Sigmoid colon (tissue), 7 donors: ENCODE data around the gene CDRT4. TPM values are rescaled to one million over a fixed set of nuclear protein-coding genes. Genes with fewer than 3 reads are reported as not detected.

Experiments used
- DNase-seq: peaks from one replicate; pipeline ENCODE4 v3.0.0-alpha.2; 2019
- H3K27ac ChIP-seq, 4 donors: fragments of 200-600 bp; sonication (generic); one replicate each; pipeline ENCODE4 v1.5.1; 2016 to 2019; ENCODE audit warnings: mild to moderate bottlenecking in 1 of 4
- H3K27me3 ChIP-seq, 3 donors: fragments of 200-600 bp; sonication (generic); one replicate each; pipeline ENCODE4 v1.5.1; 2019; ENCODE audit warnings: mild to moderate bottlenecking in 1 of 3
- H3K36me3 ChIP-seq, 4 donors: fragments of 200-600 bp; sonication (generic); one replicate each; pipeline ENCODE4 v1.5.1; 2016 to 2019
- H3K4me1 ChIP-seq, 4 donors: fragments of 200-600 bp; sonication (generic); one replicate each; pipeline ENCODE4 v1.5.1; 2017 to 2019
- H3K4me3 ChIP-seq, 4 donors: fragments of 200-600 bp; sonication (generic); one replicate each; pipeline ENCODE4 v1.5.1; 2017 to 2019; ENCODE audit warnings: mild to moderate bottlenecking in 2 of 4, moderate library complexity in 1 of 4
- H3K9me3 ChIP-seq, 4 donors: fragments of 200-600 bp in 3 of 4; sonication (generic) in 3 of 4; one replicate each; pipeline versions ENCODE4 v1.5.1 to v1.6.1; 2013 to 2019
- EP300 ChIP-seq, 4 donors: sonication (generic); formaldehyde crosslinking; IDR thresholded peaks; one replicate each; pipeline ENCODE4 v1.6.1; 2017; ENCODE audit warnings: antibody characterized with exemption in 4 of 4
- POLR2A ChIP-seq, 2 donors: fragments of 450-650 bp; IDR thresholded peaks; one replicate each; pipeline ENCODE4 v1.6.1; 2016; ENCODE audit warnings: antibody characterized with exemption in 2 of 2, mild to moderate bottlenecking in 2 of 2, moderate library complexity in 2 of 2
- POLR2AphosphoS5 ChIP-seq, 4 donors: sonication (generic); formaldehyde crosslinking; IDR thresholded peaks; one replicate each; pipeline ENCODE4 v1.6.1; 2017; ENCODE audit warnings: antibody characterized with exemption in 4 of 4
- WGBS, 2 donors: extraction: QIAGEN DNeasy Blood & Tissue Kit; methylation state at CpG; one replicate each; pipeline ENCODE4 v1.1.7; 2013; 5-methylcytosine and 5-hydroxymethylcytosine counted together
- intact Hi-C: fragments of 100-400 bp; cut with DNase I; formaldehyde crosslinking; loops from one replicate; pipeline ENCODE4 v1.15.1; 2023
- polyA plus RNA-seq, 3 donors: library from polyadenylated mRNA; stranded (reverse); fragments of 200-250 nt; gene quantifications; one replicate each; pipeline ENCODE4 v1.2.3, GENCODE V29; 2013
- total RNA-seq, 4 donors: library from RNA; depleted of rRNA; stranded (reverse); fragments of >200 nt; gene quantifications; one replicate each; pipeline ENCODE4 v1.1.0, GENCODE V29; 2016
- TF ChIP-seq, protein P1 (sequence below), 4 experiments: fragments of 450-650 bp in 3 of 4; fragments of 200-600 bp in 1 of 4; IDR thresholded peaks; one replicate each; pipeline ENCODE4 v1.5.1; 2016 to 2019; ENCODE audit warnings: antibody characterized with exemption in 4 of 4, mild to moderate bottlenecking in 3 of 4, moderate library complexity in 2 of 4
- donor health status: healthy with polysubstance abuse.
- donor health status: Bipolar disorder and iron deficiency.
- donor health status: healthy.

CDRT4 gene
- total and polyA plus RNA-seq, 7 donors = 1.8 to 6.6 (median 3.6) TPM; not detected in 1

DNA sequence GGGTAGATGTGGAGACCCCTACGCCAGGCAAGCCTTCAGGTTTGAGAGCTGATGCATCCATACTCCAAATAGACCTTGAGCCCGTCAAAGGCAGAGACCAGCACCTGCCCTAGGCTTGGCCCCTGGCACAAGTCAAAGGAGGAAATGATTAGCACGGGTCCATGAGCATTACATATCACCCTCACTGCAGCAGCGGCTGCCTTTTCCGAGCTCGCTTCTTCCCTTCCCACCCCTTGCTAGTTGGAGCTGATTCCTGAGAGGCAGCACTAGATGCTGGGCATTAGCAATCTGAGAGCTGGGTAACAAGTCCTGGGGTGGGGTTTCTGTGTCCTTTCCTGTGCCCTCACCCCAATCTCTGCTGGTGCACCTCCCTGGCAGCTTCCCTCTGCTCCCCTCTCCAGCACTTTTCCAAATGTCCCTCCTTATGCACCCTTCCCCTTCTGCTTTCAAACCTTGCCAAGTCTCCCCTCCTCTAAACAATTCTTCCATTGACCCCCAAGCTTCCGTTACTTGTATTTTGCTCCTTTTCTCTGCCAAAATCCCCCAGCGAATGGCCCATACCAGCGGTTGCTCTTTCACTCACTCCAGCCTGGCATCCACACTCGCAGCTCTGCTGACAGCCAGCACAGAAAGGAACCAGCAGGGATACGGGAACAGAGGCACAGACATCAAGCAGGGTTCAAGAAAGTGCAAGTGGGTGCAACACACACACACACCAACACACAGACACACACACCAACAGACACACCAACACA, 3.0 kb downstream of the CDRT4 start:
- 79% methylated on average over 11 of the region's 11 CpGs for WGBS, 2 donors
- H3K4me1 ChIP-seq = peaks cover 0 to 64% (median 43%) of the 10 kb centered on the region in 4 donors
- intact Hi-C loops = no loop called here

DNA sequence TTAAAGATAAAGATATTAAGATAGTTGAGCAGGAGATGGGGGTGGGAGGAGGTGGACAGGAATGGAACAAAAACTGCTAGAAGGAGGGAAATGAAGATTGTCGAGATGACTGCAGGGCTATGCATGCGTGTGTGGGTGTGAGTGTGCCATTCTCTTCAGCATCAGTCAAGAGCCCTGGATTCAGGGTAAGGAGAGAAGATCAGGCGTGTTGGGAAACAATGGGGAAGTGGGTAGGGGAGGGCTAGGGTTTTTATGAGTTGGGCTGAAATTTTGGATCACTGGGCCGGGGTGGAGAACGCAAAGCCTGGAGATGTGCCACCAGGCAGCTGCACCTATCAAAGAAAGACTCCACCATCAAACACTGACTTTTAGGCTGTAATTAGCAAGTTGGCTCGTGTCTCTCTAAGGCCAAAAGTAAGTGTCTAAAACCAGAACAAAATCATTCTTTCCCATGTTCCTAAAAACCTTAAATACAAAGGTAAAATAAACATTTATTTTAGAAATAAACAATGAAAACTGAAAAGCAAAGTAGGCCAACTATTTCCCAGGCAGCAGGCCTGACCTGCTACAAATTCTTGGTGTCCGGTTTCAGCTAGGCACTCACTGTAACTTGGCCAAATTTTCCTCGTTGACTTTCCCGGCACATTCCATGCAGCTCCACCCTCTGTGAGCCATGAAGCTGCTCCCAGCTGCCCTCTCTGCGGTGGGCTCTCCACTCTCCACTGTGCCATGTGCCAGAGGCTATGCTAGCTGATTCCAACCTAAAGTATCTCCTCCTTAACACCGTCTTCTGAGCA, 4.2 kb downstream of the CDRT4 start:
- no peak overlapping the region for H3K4me3 ChIP-seq
- H3K9me3 ChIP-seq = no peaks in the 10 kb centered on the region
- intact Hi-C loops = no loop called here
- no peaks in the 10 kb centered on the region for H3K36me3 ChIP-seq
- DNase-seq = peak; percentile 78
- WGBS, 2 donors = 67 to 71% methylated on average over 11 of the region's 11 CpGs
- peak; percentile 21 to 53 (median 30) for TF ChIP-seq POLR2AphosphoS5 (IDR thresholded peaks at IDR 0.05)
- TF ChIP-seq EP300 (IDR thresholded peaks at IDR 0.05) = no peak
- no peaks in the 10 kb centered on the region for H3K27me3 ChIP-seq
- H3K4me1 ChIP-seq = peaks cover 0 to 60% (median 47%) of the 10 kb centered on the region in 4 donors
- peak overlapping the region; percentile 64 to 78 (median 68) for H3K27ac ChIP-seq

More for the DNA sequence above, 3.0 kb downstream of the CDRT4 start:
- no peaks in the 10 kb centered on the region for H3K27me3 ChIP-seq
- no peaks in the 10 kb centered on the region for H3K9me3 ChIP-seq
- no peak for DNase-seq
- TF ChIP-seq, protein P1, sequence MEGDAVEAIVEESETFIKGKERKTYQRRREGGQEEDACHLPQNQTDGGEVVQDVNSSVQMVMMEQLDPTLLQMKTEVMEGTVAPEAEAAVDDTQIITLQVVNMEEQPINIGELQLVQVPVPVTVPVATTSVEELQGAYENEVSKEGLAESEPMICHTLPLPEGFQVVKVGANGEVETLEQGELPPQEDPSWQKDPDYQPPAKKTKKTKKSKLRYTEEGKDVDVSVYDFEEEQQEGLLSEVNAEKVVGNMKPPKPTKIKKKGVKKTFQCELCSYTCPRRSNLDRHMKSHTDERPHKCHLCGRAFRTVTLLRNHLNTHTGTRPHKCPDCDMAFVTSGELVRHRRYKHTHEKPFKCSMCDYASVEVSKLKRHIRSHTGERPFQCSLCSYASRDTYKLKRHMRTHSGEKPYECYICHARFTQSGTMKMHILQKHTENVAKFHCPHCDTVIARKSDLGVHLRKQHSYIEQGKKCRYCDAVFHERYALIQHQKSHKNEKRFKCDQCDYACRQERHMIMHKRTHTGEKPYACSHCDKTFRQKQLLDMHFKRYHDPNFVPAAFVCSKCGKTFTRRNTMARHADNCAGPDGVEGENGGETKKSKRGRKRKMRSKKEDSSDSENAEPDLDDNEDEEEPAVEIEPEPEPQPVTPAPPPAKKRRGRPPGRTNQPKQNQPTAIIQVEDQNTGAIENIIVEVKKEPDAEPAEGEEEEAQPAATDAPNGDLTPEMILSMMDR (IDR thresholded peaks at IDR 0.05) = no peak
- TF ChIP-seq POLR2A (IDR thresholded peaks at IDR 0.05) (no peak), EP300 (IDR thresholded peaks at IDR 0.05) (no peak), POLR2AphosphoS5 (IDR thresholded peaks at IDR 0.05) (no peak)
- H3K4me3 ChIP-seq = no peak overlapping the region
- H3K36me3 ChIP-seq = no peaks in the 10 kb centered on the region
- peak overlapping the region; percentile 64 to 78 (median 68) for H3K27ac ChIP-seq

DNA sequence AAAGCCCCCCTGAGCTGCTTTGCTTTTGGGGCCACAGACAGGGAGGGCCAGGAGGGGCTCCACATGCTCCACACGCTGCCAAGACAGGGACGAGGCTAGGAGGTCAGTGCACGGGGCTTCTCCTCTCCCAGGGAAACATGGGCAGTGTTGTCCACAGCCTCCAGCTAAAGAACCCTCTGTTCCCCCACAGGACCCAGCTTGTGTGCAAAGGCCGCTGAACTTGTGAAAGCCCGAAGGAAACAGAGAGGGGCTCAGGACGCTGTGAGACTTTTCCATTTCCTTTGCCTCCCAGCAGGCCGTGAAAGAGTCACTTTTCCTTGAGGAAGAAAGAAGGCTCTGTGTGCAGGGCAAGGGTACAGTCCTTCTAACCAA, 9.7 kb downstream of the CDRT4 start:
- H3K4me1 ChIP-seq = peaks cover 0 to 55% (median 51%) of the 10 kb centered on the region in 4 donors
- intact Hi-C loops = loop anchor here (1.0 to 5.0 kb wide), 5 partner anchors 45 to 195 kb away; no protein-coding TSS in a partner anchor
- no peaks in the 10 kb centered on the region for H3K36me3 ChIP-seq
- TF ChIP-seq POLR2AphosphoS5 (IDR thresholded peaks at IDR 0.05) = peak in 1 of 4 donors; percentile 6
- TF ChIP-seq POLR2A (IDR thresholded peaks at IDR 0.05) = no peak
- TF ChIP-seq, protein P1 (IDR thresholded peaks at IDR 0.05) = no peak
- no peaks in the 10 kb centered on the region for H3K27me3 ChIP-seq
- peak; percentile 84 for DNase-seq
- WGBS, 2 donors = 73 to 85% methylated on average over 7 of the region's 7 CpGs
- H3K4me3 ChIP-seq = no peak overlapping the region
- peak overlapping the region; percentile 78 to 85 (median 82) for H3K27ac ChIP-seq
- peaks cover 0 to 5% (median 0%) of the 10 kb centered on the region in 4 donors for H3K9me3 ChIP-seq

DNA sequence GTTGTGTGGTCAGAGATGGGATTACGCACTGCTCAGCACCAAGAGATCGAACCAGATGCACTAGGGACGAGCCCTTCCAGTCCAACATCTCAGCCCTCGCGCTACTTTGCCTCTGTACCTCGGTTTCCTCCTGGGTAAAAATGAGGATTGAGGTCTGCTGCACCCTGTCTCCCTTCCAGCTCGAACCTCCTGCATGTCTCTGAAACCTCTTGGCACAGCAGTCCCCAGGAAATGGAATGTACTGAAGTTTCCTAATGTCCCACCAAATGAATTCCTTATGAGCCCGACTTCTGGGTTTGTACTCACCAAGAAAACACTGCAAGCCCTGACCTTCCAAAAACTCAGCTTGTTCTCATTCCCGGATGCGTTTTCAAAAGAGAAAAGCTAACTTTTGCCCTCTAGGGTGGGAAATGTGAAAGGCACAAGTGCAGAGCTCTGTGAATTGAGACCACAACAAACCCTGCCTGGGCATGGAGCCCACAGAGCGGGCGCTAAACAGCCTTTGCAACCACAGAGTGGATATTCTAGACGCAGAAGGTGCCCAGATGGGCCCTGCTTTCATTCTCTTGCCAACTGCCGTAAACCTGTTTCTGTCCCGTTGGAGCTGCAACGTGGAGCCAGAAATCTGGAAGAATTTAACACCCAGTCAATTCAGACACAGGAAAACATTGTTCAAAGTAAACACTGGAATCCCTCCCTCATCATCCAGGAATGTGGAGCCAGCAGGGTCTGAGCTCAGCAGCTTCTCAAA, 10.3 kb downstream of the CDRT4 start:
- no peak overlapping the region for H3K4me3 ChIP-seq

More for the DNA sequence above, 10.3 kb downstream of the CDRT4 start:
- peak; percentile 95 for DNase-seq
- H3K4me1 ChIP-seq = peaks cover 0 to 50% (median 47%) of the 10 kb centered on the region in 4 donors
- intact Hi-C loops = loop anchor here (1.0 to 5.0 kb wide), 5 partner anchors 46 to 195 kb away; no protein-coding TSS in a partner anchor
- H3K27ac ChIP-seq = peak overlapping the region; percentile 78 to 85 (median 82)
- WGBS, 2 donors = 67 to 68% methylated on average over 16 of the region's 16 CpGs
- peaks cover 0 to 5% (median 0%) of the 10 kb centered on the region in 4 donors for H3K9me3 ChIP-seq
- H3K36me3 ChIP-seq = no peaks in the 10 kb centered on the region
- TF ChIP-seq POLR2A (IDR thresholded peaks at IDR 0.05) = no peak
- peak; percentile 41 to 77 (median 74) for TF ChIP-seq POLR2AphosphoS5 (IDR thresholded peaks at IDR 0.05)
- TF ChIP-seq EP300 (IDR thresholded peaks at IDR 0.05) = peak in 3 of 4 donors; percentile 27 to 66 (median 52)
- TF ChIP-seq, protein P1 (IDR thresholded peaks at IDR 0.05) = peak; percentile 39 to 56 (median 50)
- no peaks in the 10 kb centered on the region for H3K27me3 ChIP-seq
